ENCODE results near the gene HTR6.

DNA sequence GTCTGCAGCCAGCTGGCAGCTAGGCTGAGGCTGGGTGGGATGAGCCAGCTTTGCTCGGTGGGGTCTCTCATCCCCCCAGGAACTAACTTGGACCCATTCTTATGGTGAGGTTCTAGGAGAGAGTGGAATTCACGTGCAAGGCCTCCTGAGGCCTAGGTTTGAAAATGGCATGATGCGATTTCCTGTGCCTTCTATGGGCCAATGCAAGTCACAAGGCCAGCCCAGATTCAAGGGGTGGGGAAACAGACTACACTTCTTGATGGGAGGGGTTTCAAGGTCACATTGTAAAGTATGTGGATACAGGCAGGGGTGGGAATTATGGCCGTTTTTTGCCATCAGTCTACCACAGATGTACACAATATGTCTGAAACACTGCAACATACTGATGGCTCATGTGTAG, 48.3 kb downstream of the HTR6 start:
- TF ChIP-seq, protein P1, sequence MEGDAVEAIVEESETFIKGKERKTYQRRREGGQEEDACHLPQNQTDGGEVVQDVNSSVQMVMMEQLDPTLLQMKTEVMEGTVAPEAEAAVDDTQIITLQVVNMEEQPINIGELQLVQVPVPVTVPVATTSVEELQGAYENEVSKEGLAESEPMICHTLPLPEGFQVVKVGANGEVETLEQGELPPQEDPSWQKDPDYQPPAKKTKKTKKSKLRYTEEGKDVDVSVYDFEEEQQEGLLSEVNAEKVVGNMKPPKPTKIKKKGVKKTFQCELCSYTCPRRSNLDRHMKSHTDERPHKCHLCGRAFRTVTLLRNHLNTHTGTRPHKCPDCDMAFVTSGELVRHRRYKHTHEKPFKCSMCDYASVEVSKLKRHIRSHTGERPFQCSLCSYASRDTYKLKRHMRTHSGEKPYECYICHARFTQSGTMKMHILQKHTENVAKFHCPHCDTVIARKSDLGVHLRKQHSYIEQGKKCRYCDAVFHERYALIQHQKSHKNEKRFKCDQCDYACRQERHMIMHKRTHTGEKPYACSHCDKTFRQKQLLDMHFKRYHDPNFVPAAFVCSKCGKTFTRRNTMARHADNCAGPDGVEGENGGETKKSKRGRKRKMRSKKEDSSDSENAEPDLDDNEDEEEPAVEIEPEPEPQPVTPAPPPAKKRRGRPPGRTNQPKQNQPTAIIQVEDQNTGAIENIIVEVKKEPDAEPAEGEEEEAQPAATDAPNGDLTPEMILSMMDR (conservative IDR thresholded peaks at IDR 0.05; ENCODE audit: low read depth, low read length) = no peak
- TF ChIP-seq CHD1 (IDR thresholded peaks at IDR 0.05; ENCODE audit: low read depth, low read length) (no peak), POLR2A (IDR thresholded peaks at IDR 0.05; ENCODE audit: low read depth, low read length) (no peak), BHLHE40 (IDR thresholded peaks at IDR 0.05; ENCODE audit: low read depth, low read length) (no peak)
